Measurements from ENCODE around the gene ATXN7L1. TPM values are rescaled to one million over a fixed set of nuclear protein-coding genes. Genes with fewer than 3 reads are reported as not detected.

ATXN7L1 gene
- total and polyA plus RNA-seq, 2 donors (not counting 1 experiment from before 2014, with no cell fraction given): 7.1 to 40.6 TPM

- Histone ChIP-seq H3K4me3 (ENCODE audit: control extremely low read depth in 1 of 5, extremely low read depth in 1 of 5, insufficient read depth in 1 of 5, low read depth in 2 of 5, low read length in 4 of 5) (no peak overlapping the region), H3K36me3 (replicated peaks in 1 of 2; ENCODE audit: control extremely low read depth in 1 of 2, control insufficient read depth in 1 of 2, extremely low read depth in 1 of 2, insufficient read depth in 2 of 2, low read length in 1 of 2) (no peaks in the 10 kb centered on the region), H3K27ac (ENCODE audit: low read length in 2 of 2) (no peak overlapping the region), H2AFZ (ENCODE audit: insufficient read depth, low read depth, low read length, poor library complexity, severe bottlenecking) (no peak overlapping the region), H3K4me2 (replicated peaks; ENCODE audit: low read depth, low read length, poor library complexity, severe bottlenecking) (no peak overlapping the region), H3K4me1 (ENCODE audit: control insufficient read depth in 2 of 2, insufficient read depth in 2 of 2, low read length in 2 of 2) (no peaks in the 10 kb centered on the region), H4K20me1 (ENCODE audit: control insufficient read depth, insufficient read depth, low read length, poor library complexity, severe bottlenecking) (no peaks in the 10 kb centered on the region), H3K9ac (ENCODE audit: low read length) (no peak overlapping the region), H3K27me3 (replicated peaks in 1 of 4; ENCODE audit: control extremely low read depth in 1 of 4, control insufficient read depth in 3 of 4, insufficient read depth in 4 of 4, low read length in 3 of 4) (peaks cover 0 to 3% (median 0%) of the 10 kb centered on the region in 4 experiments), H3K79me2 (ENCODE audit: control insufficient read depth, insufficient read depth, low read length) (no peaks in the 10 kb centered on the region), H3K9me3 (ENCODE audit: control extremely low read depth in 1 of 3, control insufficient read depth in 2 of 3, insufficient read depth in 1 of 3, low read length in 2 of 3) (peaks cover 0 to 3% (median 0%) of the 10 kb centered on the region in 3 donors)
- TF ChIP-seq CTCF (IDR thresholded peaks at IDR 0.05) (no peak), EZH2 (IDR thresholded peaks at IDR 0.05; ENCODE audit: borderline replicate concordance, insufficient read depth, low read depth, low read length, poor library complexity, severe bottlenecking) (no peak)
- H3K9me3 Mint-ChIP-seq (ENCODE audit: insufficient read depth): no peaks in the 10 kb centered on the region
- ATAC-seq (ENCODE audit: low read depth) (no peak), DNase-seq (no peak)
- peaks cover 17% of the 10 kb centered on the region for H3K27me3 Mint-ChIP-seq
- H3K4me1 Mint-ChIP-seq: no peaks in the 10 kb centered on the region
- POLR2A ChIA-PET: no interaction called here
- CTCF ChIA-PET: no interaction called here
- no CpG with 5 or more reads among the region's 1 CpG for WGBS (ENCODE audit: insufficient coverage)
- intact Hi-C loops (cut with micrococcal nuclease): no loop called here
- H3K27ac Mint-ChIP-seq: no peak overlapping the region
- no peak overlapping the region for H3K4me3 Mint-ChIP-seq
These were observed 27.7 kb upstream of the ATXN7L1 start for GRCh38 chr7:105904064-105904463.

GRCh38 chr7:105902325-105902911, 26.0 kb upstream of the ATXN7L1 start:
- ATAC-seq (ENCODE audit: low read depth) (no peak), DNase-seq (no peak)
- POLR2A ChIA-PET: no interaction called here
- Mint-ChIP-seq H3K4me3 (no peak overlapping the region), H3K27me3 (peaks cover 17% of the 10 kb centered on the region), H3K4me1 (no peaks in the 10 kb centered on the region), H3K27ac (no peak overlapping the region), H3K9me3 (ENCODE audit: insufficient read depth) (no peaks in the 10 kb centered on the region)
- CTCF ChIA-PET: no interaction called here
- Histone ChIP-seq H3K9ac (ENCODE audit: low read length) (no peak overlapping the region), H3K9me3 (ENCODE audit: control extremely low read depth in 1 of 3, control insufficient read depth in 2 of 3, insufficient read depth in 1 of 3, low read length in 2 of 3) (peaks cover 0 to 3% (median 0%) of the 10 kb centered on the region in 3 donors), H3K4me3 (ENCODE audit: control extremely low read depth in 1 of 5, extremely low read depth in 1 of 5, insufficient read depth in 1 of 5, low read depth in 2 of 5, low read length in 4 of 5) (no peak overlapping the region), H3K79me2 (ENCODE audit: control insufficient read depth, insufficient read depth, low read length) (no peaks in the 10 kb centered on the region), H3K27ac (ENCODE audit: low read length in 2 of 2) (no peak overlapping the region), H3K27me3 (replicated peaks in 1 of 4; ENCODE audit: control extremely low read depth in 1 of 4, control insufficient read depth in 3 of 4, insufficient read depth in 4 of 4, low read length in 3 of 4) (peaks cover 0 to 3% (median 0%) of the 10 kb centered on the region in 4 experiments), H3K36me3 (replicated peaks in 1 of 2; ENCODE audit: control extremely low read depth in 1 of 2, control insufficient read depth in 1 of 2, extremely low read depth in 1 of 2, insufficient read depth in 2 of 2, low read length in 1 of 2) (no peaks in the 10 kb centered on the region), H4K20me1 (ENCODE audit: control insufficient read depth, insufficient read depth, low read length, poor library complexity, severe bottlenecking) (no peaks in the 10 kb centered on the region), H3K4me2 (replicated peaks; ENCODE audit: low read depth, low read length, poor library complexity, severe bottlenecking) (no peak overlapping the region), H2AFZ (ENCODE audit: insufficient read depth, low read depth, low read length, poor library complexity, severe bottlenecking) (no peak overlapping the region), H3K4me1 (ENCODE audit: control insufficient read depth in 2 of 2, insufficient read depth in 2 of 2, low read length in 2 of 2) (no peaks in the 10 kb centered on the region)
- WGBS (ENCODE audit: insufficient coverage): 100% methylated on average over 4 of the region's 6 CpGs
- intact Hi-C loops (cut with micrococcal nuclease): no loop called here
- TF ChIP-seq EZH2 (IDR thresholded peaks at IDR 0.05; ENCODE audit: borderline replicate concordance, insufficient read depth, low read depth, low read length, poor library complexity, severe bottlenecking): no peak
- TF ChIP-seq CTCF (IDR thresholded peaks at IDR 0.05): no peak
